GM23248 (cell line): ENCODE results near the gene HCN2. TPM values are rescaled to one million over a fixed set of nuclear protein-coding genes. Genes with fewer than 3 reads are reported as not detected.
"Not testable (repeated sequence)": the region's sequence is repeated elsewhere in the genome, so short reads cannot be mapped to it uniquely, and the experiment has no call there.

Source experiments
- DNase-seq: peaks from one replicate; pipeline ENCODE4 v3.0.0-alpha.2; 2015
- H2AFZ ChIP-seq: fragments of 200-600 bp; sonication (generic); 2 replicates; pipeline ENCODE4 v1.6.1; 2016; ENCODE audit warnings: antibody characterized with exemption
- H3F3A ChIP-seq: fragments of 200-600 bp; sonication (generic); 2 replicates; pipeline ENCODE4 v1.6.1; 2016; ENCODE audit warnings: mild to moderate bottlenecking, antibody characterized with exemption, mixed run types; ENCODE audit not compliant: insufficient read depth
- H3K27ac ChIP-seq: fragments of 200-600 bp; sonication (generic); 2 replicates; pipeline ENCODE4 v1.5.1; 2016; ENCODE audit warnings: mild to moderate bottlenecking
- H3K27me3 ChIP-seq: fragments of 200-600 bp; sonication (generic); replicated peaks from 2 replicates; pipeline ENCODE4 v1.6.1; 2016; ENCODE audit warnings: mild to moderate bottlenecking; ENCODE audit not compliant: insufficient read depth
- H3K36me3 ChIP-seq: fragments of 200-600 bp; sonication (generic); 2 replicates; pipeline ENCODE4 v1.6.1; 2016; ENCODE audit warnings: low read depth, mild to moderate bottlenecking
- H3K4me1 ChIP-seq: fragments of 200-600 bp; sonication (generic); 2 replicates; pipeline ENCODE4 v1.6.1; 2016; ENCODE audit warnings: mild to moderate bottlenecking; ENCODE audit not compliant: insufficient read depth
- H3K4me2 ChIP-seq: fragments of 200-600 bp; sonication (generic); one replicate; pipeline ENCODE4 v1.6.1; 2016; ENCODE audit warnings: mild to moderate bottlenecking; ENCODE audit not compliant: unreplicated experiment
- H3K4me3 ChIP-seq: fragments of 200-600 bp; sonication (generic); 2 replicates; pipeline ENCODE4 v1.5.1; 2016; ENCODE audit warnings: mild to moderate bottlenecking
- H3K79me2 ChIP-seq: fragments of 200-600 bp; sonication (generic); 2 replicates; pipeline ENCODE4 v1.6.1; 2016; ENCODE audit warnings: mild to moderate bottlenecking; ENCODE audit not compliant: insufficient read depth
- H3K9ac ChIP-seq: fragments of 200-600 bp; sonication (generic); 2 replicates; pipeline ENCODE4 v1.6.1; 2016; ENCODE audit warnings: mild to moderate bottlenecking
- H3K9me2 ChIP-seq: fragments of 200-600 bp; sonication (generic); 2 replicates; pipeline ENCODE4 v1.6.1; 2016; ENCODE audit warnings: mixed run types, mild to moderate bottlenecking, moderate library complexity; ENCODE audit not compliant: insufficient read depth
- H3K9me3 ChIP-seq: fragments of 200-600 bp; sonication (generic); one replicate; pipeline ENCODE4 v1.6.1; 2017; ENCODE audit warnings: low read depth
- H4K20me1 ChIP-seq: fragments of 200-600 bp; sonication (generic); 2 replicates; pipeline ENCODE4 v1.6.0; 2016; ENCODE audit not compliant: insufficient read depth
- EZH2 ChIP-seq: fragments of 200-600 bp; sonication (generic); IDR thresholded peaks from 2 replicates; pipeline ENCODE4 v1.6.1; 2018; ENCODE audit warnings: antibody characterized with exemption, mild to moderate bottlenecking; ENCODE audit not compliant: insufficient read depth, poor library complexity, severe bottlenecking
- EZH2phosphoT487 ChIP-seq: fragments of 200-600 bp; sonication (generic); IDR thresholded peaks from 2 replicates; pipeline ENCODE4 v1.6.1; 2018; ENCODE audit warnings: antibody characterized with exemption, moderate library complexity, mild to moderate bottlenecking, low read depth; ENCODE audit not compliant: insufficient read depth
- WGBS, 2 experiments: methylation state at CpG; one replicate each; pipeline ENCODE4 v1.1.6; 2015 to 2017; ENCODE audit warnings: low lambda C conversion rate in 2 of 2, low coverage in 1 of 2; ENCODE audit errors: missing lambda C conversion rate in 2 of 2; 5-methylcytosine and 5-hydroxymethylcytosine counted together
- in situ Hi-C: fragments of 300-500 bp; cut with MboI; formaldehyde crosslinking; loops from 2 replicates; pipeline ENCODE4 v1.15.0; 2020
- polyA plus RNA-seq: library from polyadenylated mRNA; unstranded; fragments of >200 nt; fragmentation: Nextera tagmentation; extraction: Ambion mirVana; gene quantifications from 2 replicates; pipeline ENCODE4 v1.2.1, GENCODE V29; 2016
- total RNA-seq: library from RNA; depleted of rRNA; stranded (reverse); fragments of >200 nt; shearing (Covaris generic); gene quantifications from 2 replicates; pipeline ENCODE4 v1.2.3, GENCODE V29; 2014

HCN2 gene
- total and polyA plus RNA-seq, 2 experiments from 2014 or later, result 0.14 to 3.1 TPM

- in situ Hi-C loops, result no loop called here
- DNase-seq, result no peak
- no peaks in the 10 kb centered on the region for H3K4me1 ChIP-seq
- H3K9me3 ChIP-seq, result no peaks in the 10 kb centered on the region
- H4K20me1 ChIP-seq, result no peaks in the 10 kb centered on the region
- H2AFZ ChIP-seq, result no peak overlapping the region
- TF ChIP-seq EZH2phosphoT487, result no peak
- no peak for TF ChIP-seq EZH2
- H3F3A ChIP-seq, result no peaks in the 10 kb centered on the region
- H3K36me3 ChIP-seq, result peaks cover 13% of the 10 kb centered on the region; the same call in 1 of the 2 replicates
- H3K9me2 ChIP-seq, result no peaks in the 10 kb centered on the region
- 95 to 99% methylated on average over 5 of the region's 5 CpGs for whole genome bisulfite sequencing, 2 experiments
- H3K4me2 ChIP-seq, result no peak overlapping the region
- no peak overlapping the region for H3K9ac ChIP-seq
- no peak overlapping the region for H3K4me3 ChIP-seq
- no peak overlapping the region for H3K27ac ChIP-seq
- peaks cover 16% of the 10 kb centered on the region; the same call in 1 of the 2 replicates for H3K79me2 ChIP-seq
- no peaks in the 10 kb centered on the region for H3K27me3 ChIP-seq
These were observed 35.6 kb downstream of the HCN2 start for GRCh38 chr19:625257-625656.

GRCh38 chr19:626566-626965, 36.9 kb downstream of the HCN2 start:
- 88 to 94% methylated on average over 6 to 7 of the region's 7 CpGs for WGBS, 2 experiments
- Histone ChIP-seq H3K79me2 (peaks cover 29% of the 10 kb centered on the region), H3K36me3 (peaks cover 13% of the 10 kb centered on the region; the same call in 1 of the 2 replicates)
- DNase-seq, H3K4me3 ChIP-seq, H3K9me3 ChIP-seq, H3K9me2 ChIP-seq, H3K9ac ChIP-seq, H3F3A ChIP-seq, H3K4me1 ChIP-seq, H3K27ac ChIP-seq, H3K27me3 ChIP-seq, H4K20me1 ChIP-seq, H2AFZ ChIP-seq, in situ Hi-C loops, H3K4me2 ChIP-seq: not testable (repeated sequence)

- in situ Hi-C loops, result no loop called here
- Histone ChIP-seq H3K9ac (no peak overlapping the region), H3K27ac (no peak overlapping the region), H3K4me3 (no peak overlapping the region), H4K20me1 (no peaks in the 10 kb centered on the region), H3K36me3 (peaks cover 13% of the 10 kb centered on the region; the same call in 1 of the 2 replicates), H3K79me2 (peaks cover 34% of the 10 kb centered on the region), H3K9me2 (no peaks in the 10 kb centered on the region), H3K9me3 (no peaks in the 10 kb centered on the region), H3K4me1 (peaks cover 6% of the 10 kb centered on the region; the same call in 1 of the 2 replicates), H3F3A (peaks cover 6% of the 10 kb centered on the region; the same call in 1 of the 2 replicates), H2AFZ (no peak overlapping the region), H3K4me2 (no peak overlapping the region), H3K27me3 (no peaks in the 10 kb centered on the region)
- no peak for DNase-seq
- 85 to 90% methylated on average over 19 of the region's 19 CpGs for WGBS, 2 experiments
- TF ChIP-seq EZH2, result no peak
- no peak for TF ChIP-seq EZH2phosphoT487
These were observed 38.5 kb downstream of the HCN2 start for GRCh38 chr19:628168-628567.

- in situ Hi-C loops, H3F3A ChIP-seq, H3K4me3 ChIP-seq, H3K4me1 ChIP-seq, H3K9ac ChIP-seq, H4K20me1 ChIP-seq, H3K4me2 ChIP-seq, H3K9me3 ChIP-seq, DNase-seq, H3K9me2 ChIP-seq, H2AFZ ChIP-seq, H3K27ac ChIP-seq, H3K27me3 ChIP-seq: not testable (repeated sequence)
- H3K79me2 ChIP-seq, result peaks cover 39% of the 10 kb centered on the region
- 79 to 80% methylated on average over 24 to 25 of the region's 25 CpGs for WGBS, 2 experiments
- peaks cover 13% of the 10 kb centered on the region; the same call in 1 of the 2 replicates for H3K36me3 ChIP-seq
These were observed 39.8 kb downstream of the HCN2 start for GRCh38 chr19:629515-629914.
